Measurements from ENCODE around the gene RHOXF2. TPM values are rescaled to one million over a fixed set of nuclear protein-coding genes. Genes with fewer than 3 reads are reported as not detected.

RHOXF2 gene
- total RNA-seq, 2 donors from 2014 or later = 0.25 TPM; not detected in 1

GRCh38 chrX:120136128-120136527, 22.3 kb upstream of the RHOXF2 start:
- no peak for DNase-seq
- intact Hi-C loops (cut with DNase I) = no loop called here
- H3K27me3 ChIP-seq = no peaks in the 10 kb centered on the region

GRCh38 chrX:120136840-120137239, 21.6 kb upstream of the RHOXF2 start:
- no peaks in the 10 kb centered on the region for H3K36me3 ChIP-seq
- H3K27ac ChIP-seq = no peak overlapping the region
- intact Hi-C loops (cut with DNase I) = no loop called here
- no peaks in the 10 kb centered on the region for H3K9me3 ChIP-seq
- H3K9ac ChIP-seq (ENCODE audit: low read depth in 2 of 2, low read length in 2 of 2) = no peak overlapping the region
- no peaks in the 10 kb centered on the region for H3K27me3 ChIP-seq
- no peak overlapping the region for H3K4me3 ChIP-seq
- H3K4me1 ChIP-seq = no peaks in the 10 kb centered on the region
- TF ChIP-seq CTCF (IDR thresholded peaks at IDR 0.05) = no peak
- DNase-seq = no peak

More at GRCh38 chrX:120136128-120136527, 22.3 kb upstream of the RHOXF2 start:
- Histone ChIP-seq H3K27ac (no peak overlapping the region), H3K4me1 (no peaks in the 10 kb centered on the region), H3K9ac (ENCODE audit: low read depth in 2 of 2, low read length in 2 of 2) (no peak overlapping the region), H3K9me3 (no peaks in the 10 kb centered on the region), H3K4me3 (no peak overlapping the region), H3K36me3 (no peaks in the 10 kb centered on the region)
- no peak for TF ChIP-seq CTCF (IDR thresholded peaks at IDR 0.05)

GRCh38 chrX:120137439-120137838, 21.0 kb upstream of the RHOXF2 start:
- H3K9me3 ChIP-seq = no peaks in the 10 kb centered on the region
- no peaks in the 10 kb centered on the region for H3K4me1 ChIP-seq
- no peak for TF ChIP-seq CTCF (IDR thresholded peaks at IDR 0.05)
- H3K27ac ChIP-seq = no peak overlapping the region
- DNase-seq = no peak
- no peak overlapping the region for H3K9ac ChIP-seq (ENCODE audit: low read depth in 2 of 2, low read length in 2 of 2)
- no peaks in the 10 kb centered on the region for H3K36me3 ChIP-seq
- no peaks in the 10 kb centered on the region for H3K27me3 ChIP-seq
- no peak overlapping the region for H3K4me3 ChIP-seq
- intact Hi-C loops (cut with DNase I) = no loop called here

GRCh38 chrX:120140293-120140981, 18.0 kb upstream of the RHOXF2 start:
- intact Hi-C loops (cut with DNase I) = no loop called here
- no peak for TF ChIP-seq CTCF (IDR thresholded peaks at IDR 0.05)
- Histone ChIP-seq H3K27ac (no peak overlapping the region), H3K4me3 (no peak overlapping the region), H3K9ac (ENCODE audit: low read depth in 2 of 2, low read length in 2 of 2) (no peak overlapping the region), H3K27me3 (no peaks in the 10 kb centered on the region), H3K9me3 (no peaks in the 10 kb centered on the region), H3K36me3 (no peaks in the 10 kb centered on the region), H3K4me1 (no peaks in the 10 kb centered on the region)
- DNase-seq = no peak

GRCh38 chrX:120144178-120144844, 14.1 kb upstream of the RHOXF2 start:
- intact Hi-C loops (cut with DNase I) = no loop called here
- no peaks in the 10 kb centered on the region for H3K27me3 ChIP-seq
- H3K36me3 ChIP-seq = no peaks in the 10 kb centered on the region
- H3K4me1 ChIP-seq = no peaks in the 10 kb centered on the region
- DNase-seq = no peak
- H3K9me3 ChIP-seq = no peaks in the 10 kb centered on the region
- TF ChIP-seq CTCF (IDR thresholded peaks at IDR 0.05) = no peak
- H3K9ac ChIP-seq (ENCODE audit: low read depth in 2 of 2, low read length in 2 of 2) = no peak overlapping the region
- no peak overlapping the region for H3K27ac ChIP-seq
- H3K4me3 ChIP-seq = no peak overlapping the region

Data from colonic mucosa (tissue), 4 donors.